GM12878 (cell line): Measurements from ENCODE around the gene FAM110A. TPM values are rescaled to one million over a fixed set of nuclear protein-coding genes. Genes with fewer than 3 reads are reported as not detected.

Source experiments
- ATAC-seq: fragments of 200-7000 bp; cut with Tn5 transposase; 3 replicates; pipeline ENCODE4 v1.9.1; 2020; ENCODE audit warnings: mild to moderate bottlenecking, moderate library complexity
- BruUV-seq: library from RNA; stranded (reverse); fragments of 400-500 nt; replicated peaks from 2 replicates; lab custom pipeline; 2021; lab: Mats Ljungman, UMichigan
- CTCF ChIA-PET: fragments of 300-600 bp; sonication (Branson Sonifier 250); formaldehyde crosslinking; extraction: SDS; loops from one replicate; lab custom pipeline; 2021; ENCODE audit warnings: inconsistent platforms; lab: Yijun Ruan, JAX
- POLR2A ChIA-PET: fragments of 350-600 bp; formaldehyde crosslinking; extraction: SDS; loops from one replicate; lab custom pipeline; 2021; ENCODE audit warnings: inconsistent platforms; lab: Charles Lee
- RAD21 ChIA-PET: fragments of 300-600 bp; sonication (Branson Sonifier 250); formaldehyde crosslinking; loops from one replicate; lab custom pipeline; 2023; ENCODE audit warnings: antibody characterized with exemption; ENCODE audit not compliant: unreplicated experiment; lab: Charles Lee
- SMC1A ChIA-PET: fragments of 300-600 bp; sonication (Branson Sonifier 250); formaldehyde crosslinking; loops from one replicate; lab custom pipeline; 2023; ENCODE audit not compliant: unreplicated experiment, uncharacterized antibody; lab: Charles Lee
- DNase-seq: peaks from one replicate; pipeline ENCODE4 v3.0.0-alpha.2; 2011; ENCODE audit warnings: low read depth, low spot score
- FAIRE-seq: peaks from 3 replicates; lab custom pipeline; 2011; peaks lifted over from hg19 to GRCh38; lab: Jason Lieb, UNC
- H2AFZ ChIP-seq: 2 replicates; pipeline ENCODE4 v1.6.0; 2011; ENCODE audit warnings: low read depth, low read length, control low read depth; ENCODE audit not compliant: control insufficient read depth
- H3K27ac ChIP-seq: 2 replicates; pipeline ENCODE4 v1.5.1; 2011; ENCODE audit warnings: control low read depth; ENCODE audit not compliant: control insufficient read depth, insufficient read depth
- H3K27me3 ChIP-seq, 2 experiments: replicated peaks in 1 of 2; 2 replicates each; pipeline versions ENCODE4 v1.6.0 to v1.6.1; 2011; ENCODE audit warnings: low read length in 1 of 2; ENCODE audit not compliant: control insufficient read depth in 2 of 2, insufficient read depth in 2 of 2
- H3K36me3 ChIP-seq, 2 experiments: 2 replicates each; pipeline ENCODE4 v1.5.1; 2011; ENCODE audit warnings: low read length in 1 of 2; ENCODE audit not compliant: control insufficient read depth in 2 of 2, insufficient read depth in 2 of 2
- H3K4me1 ChIP-seq: 2 replicates; pipeline ENCODE4 v1.6.1; 2011; ENCODE audit warnings: mild to moderate bottlenecking, low read length, moderate library complexity, mixed read lengths; ENCODE audit not compliant: control insufficient read depth, insufficient read depth
- H3K4me2 ChIP-seq: 2 replicates; pipeline ENCODE4 v1.6.0; 2011; ENCODE audit warnings: control low read depth; ENCODE audit not compliant: control insufficient read depth, insufficient read depth
- H3K4me3 ChIP-seq: fragments of 200-600 bp; sonication (generic); 2 replicates; pipeline ENCODE4 v1.5.1; 2016
- H3K79me2 ChIP-seq: 2 replicates; pipeline ENCODE4 v1.6.0; 2011; ENCODE audit warnings: low read length; ENCODE audit not compliant: control insufficient read depth, insufficient read depth
- H3K9ac ChIP-seq: 2 replicates; pipeline ENCODE4 v1.8.0; 2011; ENCODE audit warnings: low read length, control low read depth, mixed read lengths; ENCODE audit not compliant: control insufficient read depth, insufficient read depth
- H3K9me3 ChIP-seq: replicated peaks from 3 replicates; pipeline ENCODE4 v1.5.1; 2011; ENCODE audit warnings: mild to moderate bottlenecking, low read length; ENCODE audit not compliant: control insufficient read depth, insufficient read depth
- H4K20me1 ChIP-seq: 2 replicates; pipeline ENCODE4 v1.6.0; 2011; ENCODE audit not compliant: control insufficient read depth, insufficient read depth
- CREB1 ChIP-seq: IDR thresholded peaks from 2 replicates; pipeline ENCODE4 v1.6.1; 2012; ENCODE audit warnings: low read depth, mild to moderate bottlenecking, inconsistent platforms
- ELK1 ChIP-seq: IDR thresholded peaks from 2 replicates; pipeline ENCODE4 v1.6.1; 2012; ENCODE audit warnings: low read depth, low read length, improper control_type of control experiment
- FOXK2 ChIP-seq: fragments of 450-650 bp; IDR thresholded peaks from 2 replicates; pipeline ENCODE4 v1.6.1; 2017; ENCODE audit warnings: mild to moderate bottlenecking, moderate library complexity
- HDAC6 ChIP-seq: fragments of 200-600 bp; sonication (generic); IDR thresholded peaks from one replicate; pipeline ENCODE4 v1.8.0; 2017; ENCODE audit warnings: antibody characterized with exemption; ENCODE audit not compliant: unreplicated experiment
- RFX5 ChIP-seq: IDR thresholded peaks from 2 replicates; pipeline ENCODE4 v1.6.1; 2011; ENCODE audit warnings: low read depth, low read length, improper control_type of control experiment
- SUPT20H ChIP-seq: IDR thresholded peaks from 2 replicates; pipeline ENCODE4 v1.6.1; 2011; ENCODE audit warnings: low read depth, mild to moderate bottlenecking, low read length, moderate library complexity, borderline replicate concordance; ENCODE audit not compliant: control insufficient read depth
- USF1 ChIP-seq: IDR thresholded peaks from 2 replicates; pipeline ENCODE4 v1.6.1; 2011; ENCODE audit warnings: borderline replicate concordance, low read depth, mild to moderate bottlenecking, moderate library complexity, mixed read lengths, low read length; ENCODE audit not compliant: insufficient read depth; ENCODE audit errors: extremely low read length
- WGBS: methylation state at CpG from one replicate; pipeline ENCODE4 v1.1.6; 2016; ENCODE audit warnings: low lambda C conversion rate; ENCODE audit not compliant: insufficient replicate concordance, insufficient coverage; ENCODE audit errors: missing lambda C conversion rate; 5-methylcytosine and 5-hydroxymethylcytosine counted together
- in situ Hi-C: fragments of 300-500 bp; cut with MboI; formaldehyde crosslinking; loops from 9 replicates; pipeline ENCODE4 v1.14.3; 2018; ENCODE audit warnings: mixed read lengths
- intact Hi-C: fragments of 100-400 bp; cut with micrococcal nuclease; formaldehyde crosslinking; loops from one replicate; pipeline ENCODE4 v1.14.2; 2022; ENCODE audit not compliant: unreplicated experiment
- polyA plus RNA-seq, 11 experiments: library from polyadenylated mRNA; depleted of rRNA in 4 of 11; unstranded in 6 of 11; stranded (reverse) in 5 of 11; fragments of >200 nt; fragmentation: Nextera tagmentation in 4 of 11; fragmentation: Illumina TruSeq in 1 of 11; extraction: Ambion mirVana in 4 of 11; extraction: Trizol in 1 of 11; gene quantifications; 1 replicate in 1 of 11; 2 replicates in 10 of 11; pipeline versions ENCODE4 v1.2.1 to v1.2.3, GENCODE V29; 2011 to 2016; ENCODE audit warnings: inconsistent platforms in 2 of 11, missing spikeins in 2 of 11, low read depth in 1 of 11
- total RNA-seq, 4 experiments: library from RNA; depleted of rRNA in 3 of 4; stranded (reverse); fragments of >200 nt in 3 of 4; fragmentation: Illumina TruSeq in 1 of 4; extraction: Trizol in 1 of 4; gene quantifications; 2 replicates each; pipeline versions ENCODE4 v1.2.1 to v1.2.3, GENCODE V29; 2013 to 2021

The FAM110A gene
- total and polyA plus RNA-seq, 10 of the 15 experiments (the other 5 are each of a cell fraction or from before 2014, with no cell fraction given) = 1.1 to 14.8 (median 7.4) TPM

- BruUV-seq = no TSS peak
- no peak overlapping the region for H3K27ac ChIP-seq
- ATAC-seq = no peak
- no peak overlapping the region for H3K4me3 ChIP-seq
- SMC1A ChIA-PET = no interaction called here
- in situ Hi-C loops = no loop called here
- H3K4me1 ChIP-seq = 0 out of 2 replicates have a peak, but pooled peaks cover 4% of the 10 kb centered on the region
- H3K79me2 ChIP-seq = no peaks in the 10 kb centered on the region
- no peaks in the 10 kb centered on the region for H3K36me3 ChIP-seq
- H3K9me3 ChIP-seq = no peaks in the 10 kb centered on the region
- H3K4me2 ChIP-seq = no peak overlapping the region
- no peaks in the 10 kb centered on the region for H4K20me1 ChIP-seq
- POLR2A ChIA-PET = no interaction called here
- WGBS = 24% methylated on average over 5 of the region's 5 CpGs
- RAD21 ChIA-PET = no interaction called here
- CTCF ChIA-PET = no interaction called here
- no peak overlapping the region for H3K9ac ChIP-seq
- intact Hi-C loops = no loop called here
- DNase-seq = no peak
- TF ChIP-seq FOXK2 = no peak
- TF ChIP-seq RFX5 = no peak
- TF ChIP-seq USF1 = no peak
- TF ChIP-seq CREB1 = no peak
- TF ChIP-seq HDAC6 = no peak
- no peak for TF ChIP-seq ELK1
- no peak for TF ChIP-seq SUPT20H
- TF ChIP-seq, all 136 proteins: peak for 0
- H3K27me3 ChIP-seq = peaks cover 0 to 1% of the 10 kb centered on the region in 2 experiments; a peak in 1 of 4 replicates
- H2AFZ ChIP-seq = no peak overlapping the region
- no peak for FAIRE-seq
Observed at GRCh38 chr20:869606-870005, 36.1 kb downstream of the FAM110A start.
